Neural cell (in vitro differentiated cells): Measurements from ENCODE around the gene EHMT2.

Experiments
- CTCF ChIP-seq: fragments of 450-650 bp; IDR thresholded peaks from 2 replicates; pipeline ENCODE4 v1.5.1; 2014; ENCODE audit warnings: antibody characterized with exemption, mild to moderate bottlenecking, moderate library complexity; ENCODE audit not compliant: poor library complexity, severe bottlenecking
- EP300 ChIP-seq: fragments of 450-650 bp; conservative IDR thresholded peaks from 2 replicates; pipeline ENCODE4 v1.6.1; 2014; ENCODE audit warnings: antibody characterized with exemption, mild to moderate bottlenecking, moderate library complexity; ENCODE audit not compliant: poor library complexity, severe bottlenecking
- EZH2 ChIP-seq: fragments of 200-600, 300-800 bp; shearing (Covaris generic), sonication (generic); IDR thresholded peaks from 2 replicates; pipeline ENCODE4 v1.6.1; 2014; ENCODE audit warnings: antibody characterized with exemption, low read length, borderline replicate concordance, mild to moderate bottlenecking; ENCODE audit not compliant: insufficient read depth, poor library complexity, severe bottlenecking
- POLR2AphosphoS5 ChIP-seq: IDR thresholded peaks from 2 replicates; pipeline ENCODE4 v1.6.1; 2012
- RAD21 ChIP-seq: fragments of 450-650 bp; conservative IDR thresholded peaks from 2 replicates; pipeline ENCODE4 v1.6.1; 2014; ENCODE audit warnings: antibody characterized with exemption, mild to moderate bottlenecking, moderate library complexity
- REST ChIP-seq: IDR thresholded peaks from 2 replicates; pipeline ENCODE4 v1.6.1; 2012; ENCODE audit warnings: borderline replicate concordance
- SMC3 ChIP-seq: fragments of 450-650 bp; conservative IDR thresholded peaks from 2 replicates; pipeline ENCODE4 v1.6.1; 2014; ENCODE audit warnings: antibody characterized with exemption, mild to moderate bottlenecking, moderate library complexity; ENCODE audit not compliant: poor library complexity
- TAF1 ChIP-seq: IDR thresholded peaks from 2 replicates; pipeline ENCODE4 v1.6.1; 2012; ENCODE audit warnings: low read depth

- no peak for TF ChIP-seq CTCF
- no peak for TF ChIP-seq RAD21
- no peak for TF ChIP-seq EZH2
- no peak for TF ChIP-seq SMC3
- TF ChIP-seq REST: no peak
- no peak for TF ChIP-seq POLR2AphosphoS5
- no peak for TF ChIP-seq TAF1
- no peak for TF ChIP-seq EP300
Measured at GRCh38 chr6:31905041-31905440, 7.5 kb upstream of the EHMT2 start.
